Uterus (tissue), 4 donors: ENCODE results near the gene RNF115. TPM values are rescaled to one million over a fixed set of nuclear protein-coding genes. Genes with fewer than 3 reads are reported as not detected.
A peak's percentile ranks its signal among the peaks of the same experiment; 100 is the strongest.

Experiments
- DNase-seq, 2 donors: peaks; one replicate each; pipeline ENCODE4 v3.0.0-alpha.2; 2019 to 2020
- H3K27ac ChIP-seq, 2 donors: fragments of 200-600 bp; sonication (generic); 1 replicate in 1 of 2; 2 replicates in 1 of 2; pipeline ENCODE4 v1.5.1; 2016 to 2018
- H3K27me3 ChIP-seq, 2 donors: fragments of 200-600 bp; sonication (generic); one replicate each; pipeline ENCODE4 v1.5.1; 2018 to 2019; ENCODE audit warnings: control low read depth in 1 of 2
- H3K36me3 ChIP-seq, 2 donors: fragments of 200-600 bp; sonication (generic); one replicate each; pipeline ENCODE4 v1.5.1; 2019; ENCODE audit warnings: control low read depth in 1 of 2
- H3K4me1 ChIP-seq, 2 donors: fragments of 200-600 bp; sonication (generic); one replicate each; pipeline ENCODE4 v1.5.1; 2018 to 2019; ENCODE audit warnings: control low read depth in 1 of 2
- H3K4me3 ChIP-seq, 2 donors: fragments of 200-600 bp; sonication (generic); 1 replicate in 1 of 2; 2 replicates in 1 of 2; pipeline ENCODE4 v1.5.1; 2018 to 2019; ENCODE audit warnings: mild to moderate bottlenecking in 1 of 2
- H3K9me3 ChIP-seq, 2 donors: fragments of 200-600 bp; sonication (generic); one replicate each; pipeline ENCODE4 v1.5.1; 2019; ENCODE audit warnings: control low read depth in 1 of 2
- POLR2A ChIP-seq, 2 donors: fragments of 450-650 bp; IDR thresholded peaks; one replicate each; pipeline ENCODE4 v1.6.1; 2016; ENCODE audit warnings: antibody characterized with exemption in 2 of 2, mild to moderate bottlenecking in 1 of 2, moderate library complexity in 1 of 2
- intact Hi-C: fragments of 100-400 bp; cut with DNase I; formaldehyde crosslinking; loops from one replicate; pipeline ENCODE4 v1.15.1; 2023; ENCODE audit warnings: low total_unique reads
- total RNA-seq, 4 donors: library from RNA; depleted of rRNA in 3 of 4; stranded (reverse); fragments of >200 nt in 3 of 4; gene quantifications; one replicate each; pipeline versions ENCODE4 v1.1.0 to v1.2.4, GENCODE V29; 2014 to 2023
- TF ChIP-seq, protein P1 (sequence below), 4 experiments: fragments of 200-600 bp in 2 of 4; fragments of 450-650 bp in 2 of 4; sonication (generic) in 2 of 4; IDR thresholded peaks; one replicate each; pipeline ENCODE4 v1.5.1; 2016 to 2019; ENCODE audit warnings: antibody characterized with exemption in 4 of 4, mild to moderate bottlenecking in 2 of 4, moderate library complexity in 1 of 4
- donor health status: DM: yes; HTN: yes; CAD: no.

The RNF115 gene
- total RNA-seq, 4 donors from 2014 or later: 18.8 to 33.4 (median 27.8) TPM

DNA sequence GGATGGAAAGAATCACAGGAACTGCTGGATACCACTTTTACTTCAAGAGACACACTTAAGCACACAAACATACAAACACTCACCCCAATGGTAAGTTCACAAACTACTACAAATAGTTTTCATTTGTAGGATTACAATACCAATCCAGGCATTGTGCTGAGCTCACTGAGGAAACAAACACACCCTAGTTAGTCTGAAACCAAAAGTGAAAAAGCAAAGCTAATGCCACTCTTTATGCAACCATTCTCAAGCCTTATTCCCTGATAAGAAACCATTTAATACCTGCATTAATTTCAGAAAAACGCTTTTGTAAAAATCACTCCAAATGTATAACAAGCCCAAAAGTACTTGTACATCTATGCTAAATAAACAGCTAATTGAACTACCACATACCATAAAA, 38.3 kb downstream of the RNF115 start:
- no peaks in the 10 kb centered on the region for H3K4me1 ChIP-seq

GRCh38 chr1:145784409-145784808, 39.5 kb downstream of the RNF115 start:
- no peak for DNase-seq
- H3K4me3 ChIP-seq: peak overlapping the region; percentile 23 to 37

More for the DNA sequence above, 38.3 kb downstream of the RNF115 start:
- Histone ChIP-seq H3K27ac (peak overlapping the region; percentile 70 to 85), H3K36me3 (no peaks in the 10 kb centered on the region), H3K27me3 (no peaks in the 10 kb centered on the region), H3K4me3 (no peak overlapping the region), H3K9me3 (no peaks in the 10 kb centered on the region)
- intact Hi-C loops: no loop called here
- TF ChIP-seq, protein P1, sequence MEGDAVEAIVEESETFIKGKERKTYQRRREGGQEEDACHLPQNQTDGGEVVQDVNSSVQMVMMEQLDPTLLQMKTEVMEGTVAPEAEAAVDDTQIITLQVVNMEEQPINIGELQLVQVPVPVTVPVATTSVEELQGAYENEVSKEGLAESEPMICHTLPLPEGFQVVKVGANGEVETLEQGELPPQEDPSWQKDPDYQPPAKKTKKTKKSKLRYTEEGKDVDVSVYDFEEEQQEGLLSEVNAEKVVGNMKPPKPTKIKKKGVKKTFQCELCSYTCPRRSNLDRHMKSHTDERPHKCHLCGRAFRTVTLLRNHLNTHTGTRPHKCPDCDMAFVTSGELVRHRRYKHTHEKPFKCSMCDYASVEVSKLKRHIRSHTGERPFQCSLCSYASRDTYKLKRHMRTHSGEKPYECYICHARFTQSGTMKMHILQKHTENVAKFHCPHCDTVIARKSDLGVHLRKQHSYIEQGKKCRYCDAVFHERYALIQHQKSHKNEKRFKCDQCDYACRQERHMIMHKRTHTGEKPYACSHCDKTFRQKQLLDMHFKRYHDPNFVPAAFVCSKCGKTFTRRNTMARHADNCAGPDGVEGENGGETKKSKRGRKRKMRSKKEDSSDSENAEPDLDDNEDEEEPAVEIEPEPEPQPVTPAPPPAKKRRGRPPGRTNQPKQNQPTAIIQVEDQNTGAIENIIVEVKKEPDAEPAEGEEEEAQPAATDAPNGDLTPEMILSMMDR (IDR thresholded peaks at IDR 0.05): no peak
- TF ChIP-seq POLR2A (IDR thresholded peaks at IDR 0.05): no peak
- no peak for DNase-seq

DNA sequence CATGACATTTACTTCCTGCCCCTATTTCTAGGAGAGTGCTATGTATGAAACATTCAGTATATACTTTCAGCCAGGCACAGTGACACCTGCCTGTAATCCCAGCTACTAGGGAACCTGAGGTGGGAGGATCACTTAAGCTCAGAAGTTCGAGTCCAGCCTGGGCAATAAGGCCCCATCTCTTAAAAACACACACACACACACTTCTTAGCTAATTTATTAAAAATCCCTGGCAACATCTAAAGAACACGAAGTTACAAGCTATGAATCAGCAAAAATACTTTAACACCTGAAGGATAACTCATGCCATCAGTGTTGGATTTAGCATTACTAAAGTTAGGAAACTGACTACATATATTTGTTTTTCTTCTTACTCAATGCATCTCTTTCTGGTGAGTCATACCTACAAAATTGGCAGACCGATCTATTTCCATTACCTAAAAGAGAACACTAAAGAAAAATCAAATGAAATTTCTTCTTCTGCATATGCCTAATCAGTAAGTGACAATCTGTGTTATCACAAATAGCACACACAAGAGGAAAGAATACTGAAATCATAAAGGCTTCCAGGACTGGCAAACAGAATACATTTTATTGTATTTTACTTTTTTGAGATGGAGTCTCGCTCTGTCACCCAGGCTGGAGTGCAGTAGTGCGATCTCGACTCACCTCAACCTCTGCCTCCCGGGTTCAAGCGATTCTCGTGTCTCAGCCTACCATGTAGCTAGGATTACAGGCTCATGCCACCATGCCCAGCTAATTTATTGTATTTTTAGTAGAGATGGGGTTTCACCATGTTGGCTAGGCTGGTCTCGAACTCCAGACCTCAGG, 41.4 kb downstream of the RNF115 start:
- peak overlapping the region; percentile 70 to 85 for H3K27ac ChIP-seq
- no peaks in the 10 kb centered on the region for H3K9me3 ChIP-seq
- intact Hi-C loops: no loop called here
- no peak for DNase-seq
- H3K27me3 ChIP-seq: no peaks in the 10 kb centered on the region
- peak overlapping the region; percentile 10 to 23 for H3K4me3 ChIP-seq
- TF ChIP-seq, protein P1 (IDR thresholded peaks at IDR 0.05): no peak
- no peak for TF ChIP-seq POLR2A (IDR thresholded peaks at IDR 0.05)
- H3K36me3 ChIP-seq: no peaks in the 10 kb centered on the region
- H3K4me1 ChIP-seq: peaks cover 0 to 3% of the 10 kb centered on the region in 2 donors

More at GRCh38 chr1:145784409-145784808, 39.5 kb downstream of the RNF115 start:
- Histone ChIP-seq H3K4me1 (no peaks in the 10 kb centered on the region), H3K9me3 (no peaks in the 10 kb centered on the region), H3K36me3 (no peaks in the 10 kb centered on the region), H3K27ac (peak overlapping the region; percentile 70 to 85), H3K27me3 (no peaks in the 10 kb centered on the region)
- intact Hi-C loops: no loop called here
- TF ChIP-seq, protein P1 (IDR thresholded peaks at IDR 0.05): no peak
- TF ChIP-seq POLR2A (IDR thresholded peaks at IDR 0.05): peak in 1 of 2 donors; percentile 57

GRCh38 chr1:145778146-145778540, 45.8 kb downstream of the RNF115 start:
- peak overlapping the region in 1 of 2 donors; percentile 56 for H3K27ac ChIP-seq
- no peak for TF ChIP-seq POLR2A (IDR thresholded peaks at IDR 0.05)
- TF ChIP-seq, protein P1 (IDR thresholded peaks at IDR 0.05): no peak

More at GRCh38 chr1:145778146-145778540, 45.8 kb downstream of the RNF115 start:
- no peaks in the 10 kb centered on the region for H3K27me3 ChIP-seq
- H3K4me3 ChIP-seq: no peak overlapping the region
- H3K4me1 ChIP-seq: peaks cover 0 to 8% of the 10 kb centered on the region in 2 donors
- H3K36me3 ChIP-seq: no peaks in the 10 kb centered on the region
- no peak for DNase-seq
- intact Hi-C loops: no loop called here
- H3K9me3 ChIP-seq: no peaks in the 10 kb centered on the region
